Hepatocyte (in vitro differentiated cells): ENCODE results near the gene LIMK2.

Source experiments
- CTCF ChIP-seq: fragments of 200-600 bp; sonication (generic); IDR thresholded peaks from 2 replicates; pipeline ENCODE4 v1.5.1; 2016; ENCODE audit warnings: antibody characterized with exemption, mild to moderate bottlenecking; ENCODE audit not compliant: poor library complexity
- EZH2phosphoT487 ChIP-seq: fragments of 200-600 bp; sonication (generic); IDR thresholded peaks from one replicate; pipeline ENCODE4 v1.6.1; 2018; ENCODE audit warnings: antibody characterized with exemption, mild to moderate bottlenecking, low read depth, moderate library complexity; ENCODE audit not compliant: unreplicated experiment, severe bottlenecking

- TF ChIP-seq CTCF (no peak), EZH2phosphoT487 (no peak)
Observed at GRCh38 chr22:31253949-31254348, 41.9 kb downstream of the LIMK2 start.
